ENCODE measurements around the gene RRM2.
"Not testable (repeated sequence)": the region's sequence is repeated elsewhere in the genome, so short reads cannot be mapped to it uniquely, and the experiment has no call there.

RRM2 gene

GRCh38 chr2:10145519-10146357 lies 23.2 kb downstream of the RRM2 start:
- H3K27ac ChIP-seq, result no peak overlapping the region
- TF ChIP-seq CTCF (IDR thresholded peaks at IDR 0.05), result no peak
- DNase-seq (ENCODE audit: low spot score), result no peak

GRCh38 chr2:10146366-10147005 lies 23.9 kb downstream of the RRM2 start:
- no peak for DNase-seq (ENCODE audit: low spot score)
- no peak overlapping the region for H3K4me3 ChIP-seq
- H3K27ac ChIP-seq, result no peak overlapping the region
- TF ChIP-seq CTCF (IDR thresholded peaks at IDR 0.05), result no peak

More at GRCh38 chr2:10145519-10146357, 23.2 kb downstream of the RRM2 start:
- no peak overlapping the region for H3K4me3 ChIP-seq

- not testable (repeated sequence) for DNase-seq (ENCODE audit: low spot score); H3K27ac ChIP-seq; H3K4me3 ChIP-seq
These were observed 24.6 kb downstream of the RRM2 start for GRCh38 chr2:10147050-10147660.

GRCh38 chr2:10148268-10148667 lies 25.7 kb downstream of the RRM2 start:
- Histone ChIP-seq H3K27ac (no peak overlapping the region), H3K4me3 (no peak overlapping the region)
- no peak for DNase-seq (ENCODE audit: low spot score)
- no peak for TF ChIP-seq CTCF (IDR thresholded peaks at IDR 0.05)

GRCh38 chr2:10149635-10150034 lies 27.1 kb downstream of the RRM2 start:
- DNase-seq (ENCODE audit: low spot score), result no peak
- TF ChIP-seq CTCF (IDR thresholded peaks at IDR 0.05), result no peak
- Histone ChIP-seq H3K27ac (no peak overlapping the region), H3K4me3 (no peak overlapping the region)

- Histone ChIP-seq H3K27ac (no peak overlapping the region), H3K4me3 (no peak overlapping the region)
- DNase-seq (ENCODE audit: low spot score), result no peak
- no peak for TF ChIP-seq CTCF (IDR thresholded peaks at IDR 0.05)
These were observed 27.9 kb downstream of the RRM2 start for GRCh38 chr2:10150436-10150835.

- H3K27ac ChIP-seq, result no peak overlapping the region
- DNase-seq (ENCODE audit: low spot score), result no peak
- no peak overlapping the region for H3K4me3 ChIP-seq
- no peak for TF ChIP-seq CTCF (IDR thresholded peaks at IDR 0.05)
These were observed 28.9 kb downstream of the RRM2 start for GRCh38 chr2:10151462-10151861.
